ENCODE results near the gene MYH3.

GRCh38 chr17:10651927-10652326 is 5.2 kb downstream of the MYH3 start:
- TF ChIP-seq RAD21 (conservative IDR thresholded peaks at IDR 0.05), result no peak
- no peak for TF ChIP-seq EP300 (conservative IDR thresholded peaks at IDR 0.05; ENCODE audit: poor library complexity, severe bottlenecking)
- no peak for TF ChIP-seq CTCF (IDR thresholded peaks at IDR 0.05; ENCODE audit: poor library complexity, severe bottlenecking)
- TF ChIP-seq POLR2AphosphoS5 (IDR thresholded peaks at IDR 0.05), result no peak
- no peak for TF ChIP-seq REST (IDR thresholded peaks at IDR 0.05; ENCODE audit: borderline replicate concordance)
- TF ChIP-seq EZH2 (IDR thresholded peaks at IDR 0.05; ENCODE audit: borderline replicate concordance, insufficient read depth, low read length, poor library complexity, severe bottlenecking), result no peak

Data from neural cell (in vitro differentiated cells).